ENCODE results near the gene ARF4. TPM values are rescaled to one million over a fixed set of nuclear protein-coding genes. Genes with fewer than 3 reads are reported as not detected.
A peak's percentile ranks its signal among the peaks of the same experiment; 100 is the strongest.

ARF4 gene
- total RNA-seq, 1 experiment from 2014 or later: 275 TPM

- H3K4me3 Mint-ChIP-seq (ENCODE audit: unreplicated experiment): peak overlapping the region; percentile 63
- DNase-seq (ENCODE audit: unreplicated experiment): no peak
- intact Hi-C loops (cut with micrococcal nuclease): loop anchor here (5.0 kb wide), 1 partner anchor 42 kb away; the partner anchor contains the start of gene ARF4
- H3K27ac Mint-ChIP-seq (ENCODE audit: low read depth, unreplicated experiment): peak overlapping the region; percentile 96
- ChIA-PET CTCF (interaction anchor here (0.5 to 2.0 kb wide), 3 partner anchors 10 to 301 kb away, joined by 3 to 6 read pairs (median 4); partner anchors contain the start of gene ARF4), POLR2A (interaction anchor here (0.7 to 8.3 kb wide), 15 partner anchors 10 to 873 kb away, joined by 3 to 153 read pairs (median 6); partner anchors contain the start of genes APPL1, ARF4 and DNAH12)
- no peaks in the 10 kb centered on the region for H3K27me3 Mint-ChIP-seq (ENCODE audit: insufficient read depth, unreplicated experiment)
- peaks cover 29% of the 10 kb centered on the region for H3K36me3 Mint-ChIP-seq (ENCODE audit: insufficient read depth, unreplicated experiment)
- BruUV-seq (replicated peaks): TSS peak; percentile 92
- H3K9me3 Mint-ChIP-seq (ENCODE audit: unreplicated experiment): no peaks in the 10 kb centered on the region
- H3K4me1 Mint-ChIP-seq (ENCODE audit: insufficient read depth, unreplicated experiment): peaks cover 12% of the 10 kb centered on the region
- no peak for TF ChIP-seq CTCF (IDR thresholded peaks at IDR 0.05; ENCODE audit: unreplicated experiment)
Observed at GRCh38 chr3:57555306-57555705, 41.8 kb downstream of the ARF4 start.

GRCh38 chr3:57546616-57547015 lies 50.5 kb downstream of the ARF4 start:
- Mint-ChIP-seq H3K4me1 (ENCODE audit: insufficient read depth, unreplicated experiment) (no peaks in the 10 kb centered on the region), H3K4me3 (ENCODE audit: unreplicated experiment) (no peak overlapping the region), H3K27ac (ENCODE audit: low read depth, unreplicated experiment) (no peak overlapping the region), H3K27me3 (ENCODE audit: insufficient read depth, unreplicated experiment) (no peaks in the 10 kb centered on the region), H3K9me3 (ENCODE audit: unreplicated experiment) (no peaks in the 10 kb centered on the region), H3K36me3 (ENCODE audit: insufficient read depth, unreplicated experiment) (no peaks in the 10 kb centered on the region)
- TF ChIP-seq CTCF (IDR thresholded peaks at IDR 0.05; ENCODE audit: unreplicated experiment): no peak
- intact Hi-C loops (cut with micrococcal nuclease): no loop called here
- POLR2A ChIA-PET: interaction anchor here (1.2 to 3.0 kb wide), 2 partner anchors 9 to 104 kb away, joined by 3 to 20 read pairs; partner anchors contain the start of gene PDE12
- BruUV-seq (replicated peaks): no TSS peak
- DNase-seq (ENCODE audit: unreplicated experiment): no peak
- CTCF ChIA-PET: interaction anchor here (0.7 to 1.9 kb wide), 2 partner anchors 150 to 843 kb away, joined by 4 read pairs; no protein-coding TSS in a partner anchor

- TF ChIP-seq CTCF (IDR thresholded peaks at IDR 0.05; ENCODE audit: unreplicated experiment): no peak
- POLR2A ChIA-PET: interaction anchor here (0.6 to 3.0 kb wide), 4 partner anchors 10 to 103 kb away, joined by 3 to 20 read pairs (median 3); partner anchors contain the start of gene PDE12
- H3K9me3 Mint-ChIP-seq (ENCODE audit: unreplicated experiment): no peaks in the 10 kb centered on the region
- no TSS peak for BruUV-seq (replicated peaks)
- DNase-seq (ENCODE audit: unreplicated experiment): no peak
- CTCF ChIA-PET: interaction anchor here (0.6 to 1.9 kb wide), 4 partner anchors 9 to 149 kb away, joined by 3 to 4 read pairs (median 4); no protein-coding TSS in a partner anchor
- H3K27ac Mint-ChIP-seq (ENCODE audit: low read depth, unreplicated experiment): no peak overlapping the region
- intact Hi-C loops (cut with micrococcal nuclease): no loop called here
- H3K36me3 Mint-ChIP-seq (ENCODE audit: insufficient read depth, unreplicated experiment): no peaks in the 10 kb centered on the region
- no peaks in the 10 kb centered on the region for H3K4me1 Mint-ChIP-seq (ENCODE audit: insufficient read depth, unreplicated experiment)
- H3K27me3 Mint-ChIP-seq (ENCODE audit: insufficient read depth, unreplicated experiment): no peaks in the 10 kb centered on the region
- H3K4me3 Mint-ChIP-seq (ENCODE audit: unreplicated experiment): no peak overlapping the region
Observed at GRCh38 chr3:57545636-57546268, 51.4 kb downstream of the ARF4 start.

Measured in MCF 10A (cell line).